Forelimb muscle (tissue), 1 donor: Measurements from ENCODE around the gene ANKRD2. TPM values are rescaled to one million over a fixed set of nuclear protein-coding genes. Genes with fewer than 3 reads are reported as not detected.
"Not testable (repeated sequence)": the region's sequence is repeated elsewhere in the genome, so short reads cannot be mapped to it uniquely, and the experiment has no call there.

Experiments used
- DNase-seq: peaks from one replicate; pipeline ENCODE4 v3.0.0-alpha.2; 2013; ENCODE audit warnings: low read depth
- polyA plus RNA-seq: library from polyadenylated mRNA; unstranded; fragments of 120-200 nt; gene quantifications from one replicate; pipeline ENCODE4 v1.2.1, GENCODE V29; 2013; ENCODE audit not compliant: insufficient read length

The ANKRD2 gene
- polyA plus RNA-seq, 1 donor, result 48.1 TPM

- DNase-seq, result no peak
Measured at GRCh38 chr10:97571622-97572021, 957 bp upstream of the ANKRD2 start.

DNA sequence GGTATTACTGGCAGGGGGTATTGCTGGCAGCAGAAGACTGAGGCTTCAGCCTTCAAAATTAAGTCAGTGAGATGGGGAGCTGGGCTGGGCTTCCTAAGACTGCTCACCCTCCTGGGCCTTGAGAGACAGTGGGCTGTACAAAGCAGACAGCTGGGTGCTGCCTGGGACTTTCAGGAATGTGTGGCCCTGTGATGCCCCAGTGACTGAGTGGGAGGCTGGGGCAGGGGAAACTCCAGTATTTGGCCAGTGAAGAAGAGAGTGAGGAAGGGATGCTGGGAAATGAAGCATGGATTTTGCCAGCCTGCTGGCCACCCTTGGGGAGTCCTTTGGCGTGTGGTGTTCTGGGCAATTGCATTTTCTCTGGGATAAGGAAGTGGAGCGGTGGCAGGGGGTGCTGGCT lies 442 bp downstream of the ANKRD2 start:
- DNase-seq, result no peak

DNA sequence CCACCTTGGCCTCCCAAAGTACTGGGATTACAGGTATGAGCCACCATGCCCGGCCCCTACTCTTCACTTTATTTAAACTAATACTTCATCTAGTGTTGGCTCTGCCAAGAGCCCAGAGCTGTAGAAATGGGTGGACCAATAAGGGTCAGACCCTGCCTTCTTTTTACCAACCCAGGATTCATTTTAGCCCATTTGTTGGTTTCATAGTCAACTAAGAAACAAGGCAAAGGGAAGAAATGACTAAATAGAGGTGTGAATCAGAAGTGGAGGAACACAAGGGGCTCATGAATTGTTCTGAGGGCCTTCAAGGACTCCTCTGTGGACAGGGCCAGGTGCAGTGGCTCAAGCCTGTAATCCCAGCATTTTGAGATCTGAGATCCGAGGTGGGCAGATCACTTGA lies 1.1 kb downstream of the ANKRD2 start:
- no peak for DNase-seq

- no peak for DNase-seq
Measured at GRCh38 chr10:97574374-97575126, 2.0 kb downstream of the ANKRD2 start.

GRCh38 chr10:97575127-97575668 lies 2.6 kb downstream of the ANKRD2 start:
- no peak for DNase-seq

GRCh38 chr10:97576487-97576886 lies 3.9 kb downstream of the ANKRD2 start:
- not testable (repeated sequence) for DNase-seq

- no peak for DNase-seq
Measured at GRCh38 chr10:97577701-97578100, 5.1 kb downstream of the ANKRD2 start.

DNA sequence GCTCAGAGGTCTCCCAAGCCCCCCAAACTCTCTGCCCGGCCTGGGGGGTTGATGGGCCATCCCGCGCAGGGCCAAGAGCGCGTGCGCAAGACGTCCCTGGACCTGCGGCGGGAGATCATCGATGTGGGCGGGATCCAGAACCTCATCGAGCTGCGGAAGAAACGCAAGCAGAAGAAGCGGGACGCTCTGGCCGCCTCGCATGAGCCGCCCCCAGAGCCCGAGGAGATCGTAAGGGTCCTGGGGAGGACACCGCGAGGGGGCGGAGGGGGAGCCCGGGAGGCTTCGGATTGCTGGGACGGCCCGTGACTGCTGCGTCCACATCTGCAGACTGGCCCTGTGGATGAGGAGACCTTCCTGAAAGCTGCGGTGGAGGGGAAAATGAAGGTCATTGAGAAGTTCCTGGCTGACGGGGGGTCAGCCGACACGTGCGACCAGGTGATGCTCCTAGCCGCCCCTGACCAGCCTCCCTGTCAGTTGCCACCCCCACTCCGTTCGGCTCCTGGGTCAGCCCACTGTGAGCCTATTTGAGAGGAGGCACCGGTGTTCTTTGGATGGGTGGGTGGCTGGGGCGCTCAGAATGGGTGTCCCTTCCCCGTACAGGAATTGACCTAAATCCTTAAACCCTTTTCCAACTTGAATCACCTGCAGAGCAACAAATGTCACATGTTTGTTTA lies 5.7 kb downstream of the ANKRD2 start:
- no peak for DNase-seq

GRCh38 chr10:97580421-97581367 lies 8.1 kb downstream of the ANKRD2 start:
- DNase-seq, result no peak

DNA sequence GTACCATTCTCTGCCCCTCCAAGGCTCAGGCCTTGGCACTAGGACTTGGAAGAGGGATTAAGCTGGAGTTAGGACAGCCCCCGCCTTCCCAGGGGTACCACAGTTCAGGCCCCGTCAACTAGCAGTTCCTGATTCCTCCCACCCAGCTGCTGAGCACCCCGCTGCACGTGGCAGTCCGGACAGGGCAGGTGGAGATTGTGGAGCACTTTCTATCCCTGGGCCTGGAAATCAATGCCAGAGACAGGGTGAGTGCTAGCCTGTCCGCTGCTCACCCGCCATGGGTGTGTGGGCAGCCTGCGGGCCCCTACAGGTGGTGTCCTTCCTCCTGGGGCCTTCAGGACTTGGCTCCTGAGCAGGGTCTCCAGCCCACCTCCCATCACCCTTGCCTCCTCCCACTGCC lies 9.6 kb downstream of the ANKRD2 start:
- DNase-seq, result no peak

GRCh38 chr10:97583476-97583875 lies 10.9 kb downstream of the ANKRD2 start:
- DNase-seq, result no peak

DNA sequence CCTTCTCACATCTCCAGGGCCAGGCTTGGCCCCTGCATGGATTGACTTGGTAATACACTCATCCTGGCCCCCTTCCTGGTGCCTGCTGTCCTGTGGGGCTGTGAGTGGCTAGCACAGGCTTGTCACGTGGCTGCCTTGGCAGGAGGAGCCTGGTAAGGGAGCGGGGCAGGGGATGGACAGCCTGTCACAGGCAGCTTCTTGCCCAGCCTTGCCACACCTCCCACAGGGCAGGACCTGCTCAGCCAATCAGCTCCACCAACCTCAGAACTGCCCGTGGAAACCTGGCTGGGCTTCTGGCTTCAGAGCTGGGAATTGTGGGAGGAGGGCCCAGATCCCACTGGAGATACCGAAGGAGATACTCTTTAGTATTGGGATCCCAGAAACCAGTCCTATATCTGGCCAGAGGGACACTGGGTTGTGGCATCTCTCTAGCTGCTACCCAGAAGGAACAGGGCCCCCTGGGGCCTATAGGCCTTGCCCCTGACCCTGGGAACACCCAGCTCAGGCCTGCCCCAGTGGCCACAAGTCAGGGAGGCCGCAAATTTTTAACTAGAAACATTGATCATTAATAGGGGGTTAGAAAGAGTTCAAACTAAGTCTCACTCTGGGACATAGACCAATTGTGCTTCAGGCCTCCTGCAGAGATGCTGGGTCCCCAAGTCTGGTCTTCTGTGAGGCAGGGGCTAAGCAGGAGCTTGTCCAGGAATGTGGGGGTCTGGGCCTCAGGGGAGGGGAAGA lies 11.7 kb downstream of the ANKRD2 start, which contains the start of gene HOGA1:
TSS of gene HOGA1 (plus strand) at position 330 of the 738 bp plus-strand sequence. CDS start at position 645, 315 bp downstream.
- no peak for DNase-seq

DNA sequence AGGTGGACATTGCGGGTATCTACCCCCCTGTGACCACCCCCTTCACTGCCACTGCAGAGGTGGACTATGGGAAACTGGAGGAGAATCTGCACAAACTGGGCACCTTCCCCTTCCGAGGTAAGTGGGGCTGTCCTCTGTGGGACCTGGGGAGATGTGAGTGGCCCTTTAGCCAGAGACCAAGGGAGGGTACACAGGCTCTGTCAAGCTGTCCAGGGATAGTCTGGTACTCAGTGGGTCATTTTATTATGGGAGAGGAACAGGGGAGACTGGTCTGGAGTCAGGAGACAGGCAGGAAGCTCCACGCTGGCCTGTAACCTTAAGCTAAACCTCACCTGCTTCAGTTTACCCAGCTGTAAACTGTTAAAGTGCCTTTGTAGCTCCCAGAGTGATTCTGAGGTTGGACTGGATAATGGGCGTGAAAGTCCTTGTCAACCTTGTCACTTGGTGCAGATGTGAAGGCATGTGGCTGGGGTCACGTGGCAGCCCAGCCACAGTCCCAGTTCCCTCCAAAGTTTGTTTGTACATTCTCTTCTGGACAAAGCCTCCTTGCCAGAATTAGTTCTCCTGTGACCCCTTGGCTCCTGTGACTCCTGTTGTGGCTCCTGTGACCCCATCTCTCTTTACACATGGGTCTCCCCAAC lies 12.3 kb downstream of the ANKRD2 start:
- DNase-seq, result no peak

DNA sequence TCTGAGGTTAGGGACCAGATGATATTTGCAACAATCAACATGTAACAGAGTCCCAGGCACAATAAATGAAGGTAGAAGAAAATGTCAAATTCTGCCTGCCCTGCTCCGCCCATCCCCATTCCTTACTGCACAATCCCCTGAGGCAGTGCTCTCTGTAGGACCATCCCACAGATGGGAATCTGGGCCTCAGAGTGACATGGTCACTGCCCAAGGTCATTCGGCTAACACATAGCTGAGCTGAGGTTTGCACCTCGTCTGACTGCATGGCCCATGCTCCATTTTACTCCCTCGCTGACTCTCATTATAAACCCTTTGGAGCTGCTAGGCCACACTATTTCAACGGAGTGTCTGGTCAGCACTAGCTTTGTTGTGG lies 12.8 kb downstream of the ANKRD2 start:
- no peak for DNase-seq

GRCh38 chr10:97587183-97587582 lies 14.6 kb downstream of the ANKRD2 start:
- no peak for DNase-seq

DNA sequence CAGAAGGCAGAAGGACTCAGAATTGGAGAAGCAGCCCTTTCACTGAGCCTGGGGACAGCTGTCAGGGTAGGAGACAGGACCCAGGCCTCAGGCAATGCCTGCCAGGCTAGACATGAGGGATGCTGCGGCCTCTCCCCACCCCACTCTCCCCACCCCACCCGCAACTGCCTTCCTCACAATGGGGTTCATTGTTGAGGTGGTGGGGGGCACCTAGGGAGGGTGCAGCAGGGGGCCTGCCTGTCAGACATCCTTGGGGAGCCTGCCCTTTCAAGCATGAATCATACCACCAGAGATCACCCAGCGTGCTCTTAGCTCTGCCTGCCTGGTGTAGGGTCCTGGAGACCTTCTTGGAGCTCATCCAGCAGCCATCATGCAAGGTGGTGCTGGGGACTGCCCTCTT lies 16.9 kb downstream of the ANKRD2 start, which contains the start of gene C10orf62:
TSS of gene C10orf62 (plus strand) at position 243 of the 400 bp plus-strand sequence. CDS start 177 bp downstream, outside the sequence.
- no peak for DNase-seq

GRCh38 chr10:97590082-97590747 lies 17.6 kb downstream of the ANKRD2 start:
- no peak for DNase-seq

GRCh38 chr10:97590748-97591495 lies 18.3 kb downstream of the ANKRD2 start:
- DNase-seq, result no peak

- no peak for DNase-seq
Measured at GRCh38 chr10:97593421-97593820, 20.8 kb downstream of the ANKRD2 start.
